Activated CD8-positive, alpha-beta memory T cell treated with anti-CD3 and anti-CD28 coated beads for 48 hours (primary cell): ENCODE measurements around the gene EVI5.
"Not testable (repeated sequence)": the region's sequence is repeated elsewhere in the genome, so short reads cannot be mapped to it uniquely, and the experiment has no call there.

ENCODE experiments used
- DNase-seq, 3 experiments: peaks; one replicate each; pipeline ENCODE4 v3.0.0-alpha.2; 2020; ENCODE audit warnings: low read depth in 2 of 3, low spot score in 2 of 3

EVI5 gene

DNA sequence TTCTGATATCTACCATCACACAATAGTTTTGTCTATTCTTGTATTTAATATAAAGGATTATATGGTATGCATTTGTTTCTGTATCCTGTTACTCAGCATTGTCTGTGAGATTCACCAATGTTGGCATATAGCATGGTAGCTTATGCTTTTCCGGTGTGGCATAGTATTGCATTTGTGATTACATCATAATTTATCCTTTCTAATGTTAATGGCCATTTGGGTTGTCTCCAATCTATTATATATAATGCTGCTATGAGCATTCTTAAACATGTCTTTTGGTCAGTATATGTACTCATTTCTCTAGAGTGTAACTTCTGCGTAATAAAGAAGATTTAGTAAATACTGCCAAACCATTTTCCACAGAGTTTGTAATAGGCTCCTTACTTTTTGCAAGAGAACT lies 257.2 kb downstream of the EVI5 start:
- no peak for DNase-seq

GRCh38 chr1:92524944-92525590 lies 259.8 kb downstream of the EVI5 start:
- not testable (repeated sequence) for DNase-seq

DNA sequence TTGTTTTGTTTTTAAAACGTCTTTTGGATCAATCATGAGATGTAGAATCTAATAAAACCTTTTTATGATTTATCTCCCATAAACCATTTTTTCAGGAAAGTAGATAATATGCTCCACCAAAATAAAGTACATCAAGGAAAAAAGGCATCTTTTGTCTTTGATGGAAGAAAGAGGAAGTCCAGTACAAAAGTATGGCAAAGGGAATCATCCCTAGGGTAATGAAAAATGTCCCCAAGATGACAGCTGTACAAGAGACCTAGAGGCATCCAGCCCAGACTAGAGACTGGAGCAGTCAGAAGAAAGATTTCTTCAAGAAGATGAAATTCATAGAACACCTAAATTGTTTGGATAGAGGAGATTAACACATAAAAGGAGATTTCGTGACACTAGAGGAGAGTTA lies 265.9 kb downstream of the EVI5 start:
- DNase-seq, result no peak

- DNase-seq, result no peak
These were observed 268.3 kb downstream of the EVI5 start for GRCh38 chr1:92516574-92516973.

DNA sequence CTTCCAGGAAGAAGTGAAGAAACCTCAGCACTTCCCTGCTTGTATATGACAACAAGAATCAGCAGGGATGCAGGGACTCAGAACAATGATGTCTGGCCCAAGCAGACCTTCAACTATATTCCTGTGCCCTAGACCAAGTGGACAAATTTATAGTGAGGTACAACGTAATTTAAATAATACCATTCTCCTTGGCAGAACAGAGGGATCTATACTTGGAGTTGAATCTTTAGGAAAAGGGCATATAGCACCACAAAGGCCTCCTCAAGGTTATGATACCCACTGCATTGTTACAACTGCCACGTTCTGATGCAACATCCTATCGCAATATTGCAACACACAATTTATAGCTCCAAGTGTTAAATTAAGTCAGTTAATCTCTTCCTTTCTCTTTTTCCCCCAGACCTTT lies 269.1 kb downstream of the EVI5 start:
- no peak for DNase-seq

- DNase-seq, result no peak
These were observed 273.4 kb downstream of the EVI5 start for GRCh38 chr1:92511541-92511940.

DNA sequence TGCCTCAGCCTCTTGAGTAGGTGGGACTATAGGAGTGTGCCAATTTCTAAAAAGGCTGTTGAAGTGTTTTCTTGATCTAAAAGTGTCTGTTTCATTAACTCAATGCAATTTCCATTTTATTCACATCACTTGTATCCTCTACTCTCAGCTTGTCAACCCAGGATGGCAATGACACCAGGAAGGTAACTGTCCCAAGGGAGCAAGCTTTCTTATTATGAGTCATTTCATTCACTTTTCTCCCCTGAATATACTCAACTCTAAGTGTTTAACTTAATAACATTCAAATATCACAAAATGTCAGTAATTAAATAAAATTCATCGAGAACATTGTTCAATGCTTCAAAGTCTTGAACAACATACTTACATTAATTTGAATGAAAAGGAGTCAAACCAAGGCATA lies 275.3 kb downstream of the EVI5 start:
- DNase-seq, result no peak

GRCh38 chr1:92505015-92505692 lies 279.8 kb downstream of the EVI5 start:
- DNase-seq, result no peak

GRCh38 chr1:92504291-92505014 lies 280.5 kb downstream of the EVI5 start:
- no peak for DNase-seq

DNA sequence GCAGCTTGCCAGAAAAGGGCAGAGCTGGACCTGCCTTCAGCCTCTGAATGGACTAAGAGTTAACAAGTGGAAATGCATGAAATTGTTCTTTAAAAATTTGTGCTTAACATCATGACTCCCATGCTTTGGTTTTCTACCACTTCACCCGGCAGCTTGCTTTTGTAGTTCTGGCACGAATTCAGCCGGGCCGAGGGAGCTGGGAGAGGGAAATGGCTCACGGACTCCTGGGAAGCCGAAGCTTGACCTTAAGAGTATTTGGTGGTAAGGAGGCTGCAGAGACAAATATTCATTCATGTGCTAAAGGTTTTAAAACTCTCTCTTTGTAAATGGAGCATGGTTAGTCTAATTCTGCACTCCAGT lies 281.0 kb downstream of the EVI5 start:
- DNase-seq, result no peak

DNA sequence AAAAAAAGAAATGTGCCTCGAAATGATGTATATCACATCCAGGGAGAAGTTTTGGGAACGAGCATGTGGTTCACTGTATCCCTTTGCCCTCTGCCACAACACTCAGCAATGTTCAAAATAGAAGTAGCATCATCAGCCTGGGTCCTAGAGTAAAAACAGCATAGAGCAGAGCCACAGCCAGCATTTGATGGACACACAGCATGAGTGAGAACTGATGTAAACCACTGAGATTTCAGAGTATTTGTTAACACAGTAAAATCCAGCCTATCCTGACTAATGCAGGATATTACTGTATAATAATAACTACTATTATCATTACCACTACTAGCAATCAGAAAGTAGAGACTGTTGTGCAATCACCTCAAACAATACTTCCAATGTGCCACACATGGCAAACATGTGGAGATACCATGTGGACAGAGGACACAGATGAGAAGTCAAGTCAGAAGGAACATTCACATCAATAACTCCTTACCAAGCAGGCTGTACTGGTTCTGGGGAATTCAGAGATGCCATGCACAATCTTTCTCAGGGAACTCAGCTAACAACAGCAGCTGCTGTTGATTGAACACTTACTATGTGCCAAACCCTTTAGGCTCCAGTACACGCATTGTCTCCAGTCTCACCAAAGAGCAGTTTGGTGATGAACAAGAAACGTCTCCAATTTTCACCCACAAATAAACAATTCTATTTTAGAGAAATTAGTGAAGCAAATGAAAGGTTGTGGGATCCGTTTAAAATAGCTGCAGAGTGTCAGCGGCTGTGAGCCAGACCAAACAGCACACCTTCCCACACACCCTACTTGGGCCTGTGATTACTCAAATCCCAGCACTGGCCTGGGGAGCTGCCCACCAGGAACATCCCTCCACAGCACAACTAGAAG lies 281.6 kb downstream of the EVI5 start:
- no peak for DNase-seq

DNA sequence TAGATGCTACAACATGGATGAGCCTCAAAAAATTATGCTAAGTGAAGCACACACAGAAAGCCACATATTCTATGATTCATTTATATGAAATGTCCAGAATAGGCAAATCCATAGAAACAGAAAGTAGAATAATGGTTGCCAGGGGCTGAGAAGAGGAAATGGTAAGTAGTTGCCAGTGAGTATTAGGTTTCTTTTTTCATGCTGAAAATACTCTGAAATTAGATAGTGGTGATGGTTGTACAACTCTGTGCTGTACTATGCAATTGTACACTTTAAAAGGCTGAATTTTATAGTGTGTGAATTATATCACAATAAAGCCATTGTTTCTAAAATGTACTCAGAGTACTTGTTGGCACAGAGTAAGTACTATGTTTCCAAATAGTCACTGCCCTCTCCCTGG lies 282.7 kb downstream of the EVI5 start:
- no peak for DNase-seq

DNA sequence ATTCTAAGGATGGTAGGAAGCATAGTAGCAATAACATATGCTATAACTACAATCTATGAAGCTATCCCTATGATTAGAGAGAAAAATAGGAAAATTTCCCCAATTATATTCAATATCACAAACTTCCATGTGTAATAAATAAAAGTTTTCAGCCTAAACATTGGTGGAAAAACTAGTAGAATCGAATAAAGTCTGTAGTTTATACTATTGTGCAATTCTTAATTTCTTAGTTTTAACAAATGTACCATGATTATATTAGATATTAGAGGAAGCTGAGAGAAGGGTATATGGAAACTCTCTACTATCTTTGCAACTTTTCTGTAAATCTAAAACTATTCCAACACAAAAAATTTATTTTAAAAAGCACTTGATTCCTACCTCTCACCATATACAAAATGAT lies 284.4 kb downstream of the EVI5 start:
- no peak for DNase-seq

GRCh38 chr1:92495392-92496063 lies 289.4 kb downstream of the EVI5 start:
- DNase-seq, result no peak

GRCh38 chr1:92494485-92495141 lies 290.3 kb downstream of the EVI5 start:
- DNase-seq, result no peak

DNA sequence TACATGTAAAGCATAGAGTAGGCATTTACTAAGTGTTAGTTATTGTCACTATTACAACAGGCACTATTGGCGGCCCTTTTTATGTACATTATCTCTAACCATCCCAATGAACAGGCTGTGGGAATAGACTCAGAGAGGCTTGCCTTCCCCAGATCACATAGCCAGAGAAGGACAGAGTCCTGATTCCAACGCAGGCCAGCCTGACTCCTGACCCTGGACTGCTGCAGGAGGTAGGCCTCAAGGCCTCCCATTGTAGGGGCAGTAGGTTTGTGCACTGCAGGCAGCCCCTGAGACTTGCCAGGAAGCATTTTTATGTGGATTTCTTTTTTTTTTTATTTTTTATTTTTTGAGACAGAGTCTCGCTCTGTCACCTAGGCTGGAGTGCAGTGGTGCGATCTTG lies 291.8 kb downstream of the EVI5 start:
- no peak for DNase-seq

- no peak for DNase-seq
These were observed 296.1 kb downstream of the EVI5 start for GRCh38 chr1:92488832-92489231.

- DNase-seq, result no peak
These were observed 296.5 kb downstream of the EVI5 start for GRCh38 chr1:92488416-92488815.

DNA sequence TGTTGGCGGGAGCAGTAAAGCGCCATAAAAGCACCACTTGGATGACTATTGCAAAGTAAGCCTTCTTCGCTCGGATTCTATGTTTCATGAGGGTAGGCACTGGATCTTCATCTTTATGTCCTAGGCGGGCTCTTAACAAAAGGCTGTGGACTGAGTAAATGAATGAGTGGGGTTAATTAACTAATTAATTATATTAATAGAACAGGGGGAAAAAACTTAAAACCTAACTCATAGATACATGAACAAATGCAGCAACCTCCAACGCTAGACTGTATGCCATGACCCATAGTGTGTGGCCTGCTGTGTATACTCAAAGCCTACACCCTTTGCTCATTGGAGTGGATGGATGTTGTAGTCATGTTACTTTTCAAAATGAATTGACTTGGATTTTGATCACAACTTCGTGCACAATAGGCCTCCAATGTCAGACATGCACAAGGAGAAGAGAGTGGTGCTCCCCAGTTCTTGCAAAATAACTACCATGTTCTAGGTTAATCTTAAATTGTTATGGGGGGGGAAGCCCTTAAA lies 297.8 kb downstream of the EVI5 start:
- DNase-seq, result no peak
